IMR-90 (cell line): ENCODE results near the gene SLC25A6. TPM values are rescaled to one million over a fixed set of nuclear protein-coding genes. Genes with fewer than 3 reads are reported as not detected.

Experiments
- ATAC-seq: fragments of 200-7000 bp; cut with Tn5 transposase; 2 replicates; pipeline ENCODE4 v1.9.1; 2020; ENCODE audit warnings: low read depth, mild to moderate bottlenecking, moderate library complexity
- Bru-seq: library from RNA; stranded (reverse); fragments of 400-500 nt; gene quantifications from one replicate; lab custom pipeline; 2021; lab: Mats Ljungman, UMichigan
- BruChase-seq, 2 experiments: library from RNA; stranded (reverse); fragments of 400-500 nt; gene quantifications; one replicate each; lab custom pipeline; 2021; lab: Mats Ljungman, UMichigan
- BruUV-seq: library from RNA; stranded (reverse); fragments of 400-500 nt; replicated peaks from 2 replicates; lab custom pipeline; 2021; lab: Mats Ljungman, UMichigan
- CTCF ChIA-PET: fragments of 300-600 bp; formaldehyde crosslinking; extraction: SDS; loops from one replicate; lab custom pipeline; 2021; ENCODE audit warnings: antibody characterized with exemption; lab: Yijun Ruan, JAX
- POLR2A ChIA-PET: fragments of 300-600 bp; sonication (Branson Sonifier 250); formaldehyde crosslinking; loops from one replicate; lab custom pipeline; 2022; ENCODE audit warnings: antibody characterized with exemption; ENCODE audit not compliant: unreplicated experiment; lab: Charles Lee
- DNase-seq: peaks from one replicate; pipeline ENCODE4 v3.0.0; 2013
- H2AFZ ChIP-seq: replicated peaks from 2 replicates; pipeline ENCODE3; 2013; ENCODE audit warnings: low read length, mild to moderate bottlenecking; ENCODE audit not compliant: poor library complexity
- H2AK5ac ChIP-seq: 2 replicates; pipeline ENCODE4 v1.6.1; 2013; ENCODE audit warnings: low read depth, low read length, inconsistent platforms
- H2AK9ac ChIP-seq: replicated peaks from 2 replicates; pipeline ENCODE3; 2013; ENCODE audit warnings: mild to moderate bottlenecking, low read depth, low read length, moderate library complexity; ENCODE audit not compliant: poor library complexity
- H2BK120ac ChIP-seq: 2 replicates; pipeline ENCODE4 v1.6.1; 2013; ENCODE audit warnings: low read depth, low read length, inconsistent platforms
- H2BK15ac ChIP-seq: 3 replicates; pipeline ENCODE4 v1.6.1; 2013; ENCODE audit warnings: low read depth, low read length, inconsistent platforms
- H2BK20ac ChIP-seq: 2 replicates; pipeline ENCODE4 v1.6.1; 2013; ENCODE audit warnings: low read depth, mild to moderate bottlenecking, inconsistent platforms, low read length, moderate library complexity
- H2BK5ac ChIP-seq: 2 replicates; pipeline ENCODE4 v1.6.1; 2013; ENCODE audit warnings: mild to moderate bottlenecking, low read depth, low read length, inconsistent platforms; ENCODE audit not compliant: poor library complexity, severe bottlenecking
- H3K14ac ChIP-seq: replicated peaks from 2 replicates; pipeline ENCODE4 v1.6.1; 2013; ENCODE audit warnings: low read depth, low read length, inconsistent platforms
- H3K18ac ChIP-seq: 2 replicates; pipeline ENCODE4 v1.6.1; 2013; ENCODE audit warnings: low read depth, low read length, control low read depth
- H3K23ac ChIP-seq: 2 replicates; pipeline ENCODE4 v1.6.1; 2013; ENCODE audit warnings: low read depth, low read length, inconsistent platforms
- H3K27ac ChIP-seq: 2 replicates; pipeline ENCODE4 v1.5.1; 2013; ENCODE audit warnings: mild to moderate bottlenecking, control low read depth, low read length; ENCODE audit not compliant: insufficient read depth
- H3K27me3 ChIP-seq: 2 replicates; pipeline ENCODE4 v1.6.1; 2013; ENCODE audit warnings: low read length; ENCODE audit not compliant: control insufficient read depth, insufficient read depth
- H3K36me3 ChIP-seq: 2 replicates; pipeline ENCODE4 v1.6.1; 2013; ENCODE audit warnings: low read length, mixed read lengths; ENCODE audit not compliant: control insufficient read depth, insufficient read depth
- H3K4ac ChIP-seq: 2 replicates; pipeline ENCODE4 v1.6.1; 2013; ENCODE audit warnings: low read depth, low read length, inconsistent platforms
- H3K4me1 ChIP-seq: 2 replicates; pipeline ENCODE4 v1.6.1; 2013; ENCODE audit warnings: low read length, mixed read lengths; ENCODE audit not compliant: control insufficient read depth, insufficient read depth
- H3K4me2 ChIP-seq: 2 replicates; pipeline ENCODE4 v1.6.1; 2013; ENCODE audit warnings: low read depth, mild to moderate bottlenecking, control low read depth, low read length, moderate library complexity
- H3K4me3 ChIP-seq: 2 replicates; pipeline ENCODE4 v1.5.1; 2013; ENCODE audit warnings: low read depth, mild to moderate bottlenecking, control low read depth, low read length, moderate library complexity; ENCODE audit not compliant: insufficient read depth
- H3K56ac ChIP-seq: 2 replicates; pipeline ENCODE4 v1.6.1; 2013; ENCODE audit warnings: low read length, inconsistent platforms; ENCODE audit not compliant: insufficient read depth; ENCODE audit errors: extremely low read depth
- H3K79me1 ChIP-seq, 2 experiments: 2 replicates each; pipeline ENCODE4 v1.6.1; 2013; ENCODE audit warnings: low read length in 2 of 2, inconsistent platforms in 1 of 2, low read depth in 1 of 2
- H3K9ac ChIP-seq: 2 replicates; pipeline ENCODE4 v1.6.1; 2013; ENCODE audit warnings: low read depth, low read length, control low read depth
- H3K9me1 ChIP-seq: 2 replicates; pipeline ENCODE4 v1.6.1; 2013; ENCODE audit warnings: low read length, inconsistent platforms; ENCODE audit not compliant: insufficient read depth
- H3K9me3 ChIP-seq: 2 replicates; pipeline ENCODE4 v1.6.1; 2013; ENCODE audit warnings: low read length; ENCODE audit not compliant: control insufficient read depth, insufficient read depth
- H4K20me1 ChIP-seq: 2 replicates; pipeline ENCODE4 v1.6.1; 2013; ENCODE audit warnings: low read length, inconsistent platforms; ENCODE audit not compliant: insufficient read depth
- H4K5ac ChIP-seq: 2 replicates; pipeline ENCODE4 v1.6.1; 2013; ENCODE audit warnings: mild to moderate bottlenecking, low read depth, low read length, control low read depth
- H4K8ac ChIP-seq, 2 experiments: 2 replicates each; pipeline ENCODE4 v1.6.1; 2013; ENCODE audit warnings: low read depth in 2 of 2, low read length in 2 of 2, control low read depth in 1 of 2, inconsistent platforms in 1 of 2
- H4K91ac ChIP-seq: 2 replicates; pipeline ENCODE4 v1.6.1; 2013; ENCODE audit warnings: low read depth, low read length, inconsistent platforms; ENCODE audit not compliant: insufficient read depth
- BHLHE40 ChIP-seq: fragments of 150-350 bp; IDR thresholded peaks from 2 replicates; pipeline ENCODE4 v1.6.1; 2016; ENCODE audit warnings: mild to moderate bottlenecking, low read depth, low read length
- CEBPB ChIP-seq: IDR thresholded peaks from 2 replicates; pipeline ENCODE4 v1.6.1; 2012; ENCODE audit warnings: low read depth, low read length, improper control_type of control experiment
- CHD1 ChIP-seq: IDR thresholded peaks from 2 replicates; pipeline ENCODE4 v1.6.1; 2012; ENCODE audit warnings: low read depth, low read length, improper control_type of control experiment
- MAFK ChIP-seq: IDR thresholded peaks from 2 replicates; pipeline ENCODE4 v1.6.1; 2012; ENCODE audit warnings: low read depth, low read length, improper control_type of control experiment
- MXI1 ChIP-seq: IDR thresholded peaks from 2 replicates; pipeline ENCODE4 v1.6.1; 2012; ENCODE audit warnings: low read depth, mild to moderate bottlenecking, low read length, moderate library complexity, borderline replicate concordance
- NFE2L2 ChIP-seq: fragments of 150-350 bp; IDR thresholded peaks from 2 replicates; pipeline ENCODE4 v1.6.1; 2016; ENCODE audit warnings: low read depth, mild to moderate bottlenecking, low read length
- POLR2A ChIP-seq: IDR thresholded peaks from 2 replicates; pipeline ENCODE4 v1.6.1; 2012; ENCODE audit warnings: mild to moderate bottlenecking, low read depth, low read length
- RFX5 ChIP-seq: IDR thresholded peaks from 2 replicates; pipeline ENCODE4 v1.8.0; 2012; ENCODE audit warnings: low read depth, mild to moderate bottlenecking, low read length, moderate library complexity
- SMC3 ChIP-seq: fragments of 150-350 bp; IDR thresholded peaks from 2 replicates; pipeline ENCODE4 v1.6.1; 2016; ENCODE audit warnings: low read depth, mild to moderate bottlenecking, antibody characterized with exemption, low read length, moderate library complexity
- WGBS, 2 experiments: methylation state at CpG; one replicate each; pipeline versions ENCODE4 v1.1.5 to v1.1.7; 2013; ENCODE audit warnings: missing lambda C conversion rate in 2 of 2; ENCODE audit not compliant: insufficient read length in 1 of 2; ENCODE audit errors: extremely low coverage in 2 of 2; 5-methylcytosine and 5-hydroxymethylcytosine counted together
- dilution Hi-C: fragments of 300-500 bp; cut with HindIII; formaldehyde crosslinking; loops from one replicate; pipeline ENCODE4 v1.14.3; 2018; ENCODE audit warnings: low sequenced_read_pairs; ENCODE audit not compliant: unreplicated experiment
- in situ Hi-C: fragments of 300-500 bp; cut with MboI; formaldehyde crosslinking; loops from 3 replicates; pipeline ENCODE4 v1.14.3; 2019; ENCODE audit warnings: low sequenced_read_pairs, inconsistent platforms, mixed read lengths
- intact Hi-C: fragments of 100-400 bp; cut with micrococcal nuclease; formaldehyde crosslinking; loops from 2 replicates; pipeline ENCODE4 v1.10.0; 2022
- long read RNA-seq: library from polyadenylated mRNA; unstranded; transcript quantifications from one replicate; pipeline ENCODE4 v2.0.0, GENCODE V29; 2021; ENCODE audit not compliant: unreplicated experiment
- polyA plus RNA-seq, 3 experiments: library from polyadenylated mRNA; depleted of rRNA; stranded (reverse); fragments of >200 nt; gene quantifications; 2 replicates each; pipeline ENCODE4 v1.2.3, GENCODE V29; 2012; ENCODE audit warnings: low replicate concordance in 1 of 3
- total RNA-seq: library from RNA; depleted of rRNA; stranded (reverse); fragments of >200 nt; gene quantifications from 2 replicates; pipeline ENCODE4 v1.2.3, GENCODE V29; 2012; rRNA removed
- TF ChIP-seq, protein P1 (sequence below): fragments of 150-350 bp; IDR thresholded peaks from 2 replicates; pipeline ENCODE4 v1.6.1; 2016; ENCODE audit warnings: low read depth, mild to moderate bottlenecking, low read length, moderate library complexity, borderline replicate concordance
- TF ChIP-seq, protein P2 (sequence below): fragments of 150-350 bp; IDR thresholded peaks from 2 replicates; pipeline ENCODE4 v1.6.1; 2017; ENCODE audit warnings: mild to moderate bottlenecking, antibody characterized with exemption, low read length, low read depth
- TF ChIP-seq, protein P3 (sequence below): conservative IDR thresholded peaks from 2 replicates; pipeline ENCODE4 v1.5.1; 2012; ENCODE audit warnings: mild to moderate bottlenecking, low read depth, low read length, improper control_type of control experiment

SLC25A6 gene
- total RNA-seq (166 and 264 TPM in 2 replicates), polyA plus RNA-seq (2012; rRNA removed) (565 and 615 TPM in 2 replicates), Bru-seq, nascent RNA (percentile 95 among the genes with signal in this experiment), BruChase-seq, experiment 1, labeled RNA remaining after a 6-hour chase (percentile 98 among the genes with signal in this experiment), BruChase-seq, experiment 2, labeled RNA remaining after a 2-hour chase (percentile 91 among the genes with signal in this experiment)
- 672 and 1,125 TPM in 2 replicates for polyA plus RNA-seq (2012; cell fraction: cytosol; rRNA removed)
- polyA plus RNA-seq (2012; cell fraction: nucleus; rRNA removed; ENCODE audit: low replicate concordance), result 304 and 505 TPM in 2 replicates
- long read RNA-seq, transcript SLC25A6-201 (4 exons, 2,062 nt), result major isoform, 793 of 1,293 reads
- long read RNA-seq, partial matches to known transcripts, result 294 of 1,293 reads
- long read RNA-seq, other reads (novel, unspliced or antisense), result 206 of 1,293 reads

DNA sequence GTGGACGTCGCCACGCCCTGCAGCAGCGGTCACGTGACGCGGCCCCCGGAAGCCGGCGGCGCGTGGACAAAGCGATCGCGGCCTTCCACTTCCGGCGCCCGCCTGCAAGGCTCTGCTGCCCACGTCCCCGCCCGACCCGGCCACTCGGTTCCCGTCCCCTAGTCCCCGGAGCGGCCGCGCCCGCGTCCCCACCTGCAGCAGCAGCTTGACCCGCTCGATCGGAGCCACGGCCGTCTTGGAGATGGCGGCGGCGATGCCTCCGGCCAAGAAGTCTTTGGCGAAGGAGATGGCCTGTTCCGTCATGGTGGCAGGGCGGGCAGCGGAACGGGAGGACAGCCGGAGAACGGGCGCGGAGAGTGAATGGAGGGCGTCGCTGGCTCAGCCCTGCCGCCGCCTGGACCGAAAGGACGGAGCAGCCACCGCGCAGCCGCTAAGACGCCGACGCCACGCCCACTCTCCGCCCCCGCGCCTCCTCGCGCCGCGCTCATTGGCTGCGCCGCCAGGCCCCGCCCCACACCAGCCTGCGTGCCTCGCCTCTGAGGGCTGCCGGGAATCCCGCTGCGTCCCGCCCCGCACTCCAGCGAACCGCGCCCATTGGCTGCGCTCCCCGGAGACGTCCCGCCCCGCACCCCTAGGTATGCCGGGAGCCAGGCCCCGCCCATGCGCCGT is at the start of gene SLC25A6:
SLC25A6 (minus strand) TSS at position 407 of the 669 bp plus-strand sequence; CDS start at position 303, 104 bp downstream.
- POLR2A ChIA-PET, result no interaction called here
- Histone ChIP-seq H4K8ac (peak within 1 kb of the TSS; percentile 89 to 96), H2AK9ac (peak within 1 kb of the TSS; percentile 100), H3K79me1 (peaks cover 10 to 49% of the 10 kb centered on the region in 2 experiments; a peak in 3 of 4 replicates), H3K4me2 (peak within 1 kb of the TSS; percentile 93), H3K36me3 (peaks cover 39% of the 10 kb centered on the region), H2BK15ac (no peak within 1 kb of the TSS), H3K9ac (peak within 1 kb of the TSS; percentile 96), H3K4me1 (no peaks in the 10 kb centered on the region; the same call in 1 of the 2 replicates), H2BK20ac (no peak within 1 kb of the TSS), H2AFZ (peak within 1 kb of the TSS; percentile 95), H3K27ac (peak within 1 kb of the TSS; percentile 97), H3K9me3 (no peaks in the 10 kb centered on the region), H3K18ac (peak within 1 kb of the TSS; percentile 77), H2BK120ac (peak within 1 kb of the TSS; percentile 16; the same call in 1 of the 2 replicates), H4K20me1 (peaks cover 50% of the 10 kb centered on the region), H3K9me1 (peaks cover 6% of the 10 kb centered on the region; the same call in 1 of the 2 replicates), H3K4ac (peak within 1 kb of the TSS; percentile 98), H3K56ac (peak within 1 kb of the TSS; percentile 63), H2BK5ac (peak within 1 kb of the TSS; percentile 90), H4K91ac (peak within 1 kb of the TSS; percentile 98), H3K23ac (peak within 1 kb of the TSS; percentile 68), H3K14ac (peak within 1 kb of the TSS; percentile 94), H4K5ac (peak within 1 kb of the TSS; percentile 88), H3K27me3 (no peaks in the 10 kb centered on the region), H2AK5ac (peak within 1 kb of the TSS; percentile 99), H3K4me3 (peak within 1 kb of the TSS; percentile 94)
- BruUV-seq, result no TSS peak
- intact Hi-C loops (loop anchor here (10.0 kb wide), 1 partner anchor 53 kb away; no protein-coding TSS in a partner anchor), in situ Hi-C loops (no loop called here), dilution Hi-C loops (no loop called here)
- CTCF ChIA-PET, result no interaction called here
- 1% methylated on average over 45 of the region's 90 CpGs; no CpG with 5 or more reads in 1 of the 2 experiments for WGBS, 2 experiments
- DNase-seq (peak; percentile 95), ATAC-seq (peak; percentile 94)
- no peak for TF ChIP-seq RFX5
- peak; percentile 87 for TF ChIP-seq MXI1
- no peak for TF ChIP-seq CHD1
- TF ChIP-seq MAFK, result no peak
- TF ChIP-seq, protein P1, sequence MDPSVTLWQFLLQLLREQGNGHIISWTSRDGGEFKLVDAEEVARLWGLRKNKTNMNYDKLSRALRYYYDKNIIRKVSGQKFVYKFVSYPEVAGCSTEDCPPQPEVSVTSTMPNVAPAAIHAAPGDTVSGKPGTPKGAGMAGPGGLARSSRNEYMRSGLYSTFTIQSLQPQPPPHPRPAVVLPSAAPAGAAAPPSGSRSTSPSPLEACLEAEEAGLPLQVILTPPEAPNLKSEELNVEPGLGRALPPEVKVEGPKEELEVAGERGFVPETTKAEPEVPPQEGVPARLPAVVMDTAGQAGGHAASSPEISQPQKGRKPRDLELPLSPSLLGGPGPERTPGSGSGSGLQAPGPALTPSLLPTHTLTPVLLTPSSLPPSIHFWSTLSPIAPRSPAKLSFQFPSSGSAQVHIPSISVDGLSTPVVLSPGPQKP, result no peak
- TF ChIP-seq SMC3, result no peak
- TF ChIP-seq NFE2L2, result no peak
- TF ChIP-seq, protein P2, sequence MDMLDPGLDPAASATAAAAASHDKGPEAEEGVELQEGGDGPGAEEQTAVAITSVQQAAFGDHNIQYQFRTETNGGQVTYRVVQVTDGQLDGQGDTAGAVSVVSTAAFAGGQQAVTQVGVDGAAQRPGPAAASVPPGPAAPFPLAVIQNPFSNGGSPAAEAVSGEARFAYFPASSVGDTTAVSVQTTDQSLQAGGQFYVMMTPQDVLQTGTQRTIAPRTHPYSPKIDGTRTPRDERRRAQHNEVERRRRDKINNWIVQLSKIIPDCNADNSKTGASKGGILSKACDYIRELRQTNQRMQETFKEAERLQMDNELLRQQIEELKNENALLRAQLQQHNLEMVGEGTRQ, result peak; percentile 99
- TF ChIP-seq CEBPB, result no peak
- TF ChIP-seq, protein P3, sequence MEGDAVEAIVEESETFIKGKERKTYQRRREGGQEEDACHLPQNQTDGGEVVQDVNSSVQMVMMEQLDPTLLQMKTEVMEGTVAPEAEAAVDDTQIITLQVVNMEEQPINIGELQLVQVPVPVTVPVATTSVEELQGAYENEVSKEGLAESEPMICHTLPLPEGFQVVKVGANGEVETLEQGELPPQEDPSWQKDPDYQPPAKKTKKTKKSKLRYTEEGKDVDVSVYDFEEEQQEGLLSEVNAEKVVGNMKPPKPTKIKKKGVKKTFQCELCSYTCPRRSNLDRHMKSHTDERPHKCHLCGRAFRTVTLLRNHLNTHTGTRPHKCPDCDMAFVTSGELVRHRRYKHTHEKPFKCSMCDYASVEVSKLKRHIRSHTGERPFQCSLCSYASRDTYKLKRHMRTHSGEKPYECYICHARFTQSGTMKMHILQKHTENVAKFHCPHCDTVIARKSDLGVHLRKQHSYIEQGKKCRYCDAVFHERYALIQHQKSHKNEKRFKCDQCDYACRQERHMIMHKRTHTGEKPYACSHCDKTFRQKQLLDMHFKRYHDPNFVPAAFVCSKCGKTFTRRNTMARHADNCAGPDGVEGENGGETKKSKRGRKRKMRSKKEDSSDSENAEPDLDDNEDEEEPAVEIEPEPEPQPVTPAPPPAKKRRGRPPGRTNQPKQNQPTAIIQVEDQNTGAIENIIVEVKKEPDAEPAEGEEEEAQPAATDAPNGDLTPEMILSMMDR, result no peak
- TF ChIP-seq POLR2A, result peak; percentile 97
- TF ChIP-seq BHLHE40, result peak; percentile 88
